ENCODE measurements around the gene NCAN. TPM values are rescaled to one million over a fixed set of nuclear protein-coding genes. Genes with fewer than 3 reads are reported as not detected.

Gene NCAN
- total and polyA plus RNA-seq, 4 donors: 0.06 TPM; not detected in 3

DNA sequence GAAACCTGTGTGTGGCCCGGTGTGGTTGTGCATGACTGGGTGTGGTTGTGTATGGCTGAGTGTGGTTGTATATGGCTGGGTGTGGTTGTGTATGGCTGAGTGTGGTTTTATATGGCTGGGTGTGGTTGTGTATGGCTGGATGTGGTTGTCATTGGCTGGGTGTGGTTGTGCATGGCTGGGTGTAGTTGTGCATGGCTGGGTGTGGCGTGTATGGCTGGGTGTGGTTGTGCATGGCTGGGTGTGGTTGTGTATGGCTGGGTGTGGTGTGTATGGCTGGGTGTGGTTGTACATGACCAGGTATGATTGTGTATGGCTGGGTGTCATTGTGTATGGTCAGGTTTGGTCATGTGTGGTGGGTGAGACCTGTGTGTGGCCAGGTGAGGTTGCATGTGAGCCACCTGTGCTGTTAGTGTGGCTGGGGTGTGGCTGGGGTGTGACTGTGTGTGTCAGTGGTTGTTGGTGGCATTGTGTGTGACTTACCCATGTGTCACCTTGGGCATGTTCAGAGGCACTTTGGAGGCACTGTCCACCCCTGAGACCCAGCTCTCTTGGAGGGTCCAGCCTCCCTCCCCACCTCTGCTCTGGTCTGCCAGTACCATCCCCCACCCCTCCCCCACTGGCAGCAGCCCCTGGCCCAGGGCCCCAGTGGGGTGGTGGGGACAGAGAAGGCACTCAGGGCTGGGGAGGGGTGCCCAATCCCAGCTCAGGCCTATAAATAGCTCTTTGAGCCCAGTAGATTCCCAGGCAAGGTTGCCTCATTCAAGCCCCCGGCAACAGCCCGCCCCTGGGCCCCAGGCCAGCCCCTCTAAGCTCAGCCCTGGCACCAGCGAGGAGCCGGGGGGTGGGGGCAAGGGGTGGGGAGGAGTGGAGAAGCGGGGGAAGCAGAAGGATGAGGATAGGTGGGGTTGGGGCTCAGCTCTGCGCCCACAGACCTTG lies 3.9 kb upstream of the NCAN start:
- H3K9me3 ChIP-seq (ENCODE audit: control insufficient read depth in 4 of 4, low read length in 3 of 4): no peaks in the 10 kb centered on the region
- peaks cover 0 to 3% (median under 1%) of the 10 kb centered on the region in 4 donors for H3K4me1 ChIP-seq (ENCODE audit: control insufficient read depth in 4 of 4, insufficient read depth in 4 of 4, low read length in 3 of 4)
- TF ChIP-seq EGR1 (IDR thresholded peaks at IDR 0.05; ENCODE audit: low read depth in 2 of 2) (no peak), GABPA (IDR thresholded peaks at IDR 0.05 in 1 of 2, conservative IDR thresholded peaks at IDR 0.05 in 1 of 2) (no peak), HNF4G (IDR thresholded peaks at IDR 0.05) (no peak), YY1 (IDR thresholded peaks at IDR 0.05) (no peak), SP1 (IDR thresholded peaks at IDR 0.05) (no peak), NR2F2 (IDR thresholded peaks at IDR 0.05) (no peak), TAF1 (conservative IDR thresholded peaks at IDR 0.05) (no peak), ATF3 (IDR thresholded peaks at IDR 0.05) (no peak), HNF4A (conservative IDR thresholded peaks at IDR 0.05) (no peak), REST (IDR thresholded peaks at IDR 0.05) (no peak), FOXA2 (IDR thresholded peaks at IDR 0.05) (no peak), MAX (IDR thresholded peaks at IDR 0.05) (no peak), JUND (IDR thresholded peaks at IDR 0.05) (no peak), RAD21 (IDR thresholded peaks at IDR 0.05) (no peak), RXRA (IDR thresholded peaks at IDR 0.05) (no peak), ZBTB33 (IDR thresholded peaks at IDR 0.05) (no peak), FOXA1 (IDR thresholded peaks at IDR 0.05) (no peak)
- TF ChIP-seq, protein P1, sequence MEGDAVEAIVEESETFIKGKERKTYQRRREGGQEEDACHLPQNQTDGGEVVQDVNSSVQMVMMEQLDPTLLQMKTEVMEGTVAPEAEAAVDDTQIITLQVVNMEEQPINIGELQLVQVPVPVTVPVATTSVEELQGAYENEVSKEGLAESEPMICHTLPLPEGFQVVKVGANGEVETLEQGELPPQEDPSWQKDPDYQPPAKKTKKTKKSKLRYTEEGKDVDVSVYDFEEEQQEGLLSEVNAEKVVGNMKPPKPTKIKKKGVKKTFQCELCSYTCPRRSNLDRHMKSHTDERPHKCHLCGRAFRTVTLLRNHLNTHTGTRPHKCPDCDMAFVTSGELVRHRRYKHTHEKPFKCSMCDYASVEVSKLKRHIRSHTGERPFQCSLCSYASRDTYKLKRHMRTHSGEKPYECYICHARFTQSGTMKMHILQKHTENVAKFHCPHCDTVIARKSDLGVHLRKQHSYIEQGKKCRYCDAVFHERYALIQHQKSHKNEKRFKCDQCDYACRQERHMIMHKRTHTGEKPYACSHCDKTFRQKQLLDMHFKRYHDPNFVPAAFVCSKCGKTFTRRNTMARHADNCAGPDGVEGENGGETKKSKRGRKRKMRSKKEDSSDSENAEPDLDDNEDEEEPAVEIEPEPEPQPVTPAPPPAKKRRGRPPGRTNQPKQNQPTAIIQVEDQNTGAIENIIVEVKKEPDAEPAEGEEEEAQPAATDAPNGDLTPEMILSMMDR (IDR thresholded peaks at IDR 0.05; ENCODE audit: low read depth, low read length, missing input control): no peak
- H3K27ac ChIP-seq (ENCODE audit: low read depth in 1 of 2, low read length in 2 of 2): no peak overlapping the region
- no peak overlapping the region for H3K4me3 ChIP-seq (ENCODE audit: low read depth in 1 of 3, low read length in 3 of 3)
- H3K9ac ChIP-seq (ENCODE audit: low read depth in 1 of 2, low read length in 2 of 2): no peak overlapping the region
- no peak for DNase-seq (ENCODE audit: low spot score)
- WGBS: 57% methylated on average over 8 of the region's 8 CpGs
- peaks cover 0 to 5% (median 4%) of the 10 kb centered on the region in 4 donors for H3K27me3 ChIP-seq (ENCODE audit: control insufficient read depth in 4 of 4, insufficient read depth in 4 of 4, low read length in 3 of 4)
- H3K36me3 ChIP-seq (ENCODE audit: control insufficient read depth in 4 of 4, insufficient read depth in 3 of 4, low read depth in 1 of 4, low read length in 3 of 4): no peaks in the 10 kb centered on the region

All from liver (tissue), 9 donors.